DOHH2 (cell line): Measurements from ENCODE around the gene ADCY5.

Experiments used
- H3F3A ChIP-seq: fragments of 200-600 bp; sonication (generic), shearing (Covaris generic); 2 replicates; pipeline ENCODE4 v1.6.0; 2016; ENCODE audit warnings: antibody characterized with exemption, mild to moderate bottlenecking; ENCODE audit not compliant: control insufficient read depth, insufficient read depth
- H3K27ac ChIP-seq: fragments of 200-600 bp; sonication (generic); 2 replicates; pipeline ENCODE4 v1.5.1; 2014; ENCODE audit warnings: low read depth, mild to moderate bottlenecking, low read length, moderate library complexity
- H3K27me3 ChIP-seq: fragments of 200-600 bp; sonication (generic); 2 replicates; pipeline ENCODE4 v1.6.1; 2014; ENCODE audit warnings: mild to moderate bottlenecking, low read length, mixed read lengths; ENCODE audit not compliant: control insufficient read depth
- H3K36me3 ChIP-seq: fragments of 200-600 bp; sonication (generic); 2 replicates; pipeline ENCODE4 v1.6.1; 2014; ENCODE audit warnings: mild to moderate bottlenecking, low read length, moderate library complexity, mixed read lengths; ENCODE audit not compliant: control insufficient read depth
- H3K4me1 ChIP-seq: fragments of 200-600 bp; sonication (generic); 2 replicates; pipeline ENCODE4 v1.6.1; 2014; ENCODE audit warnings: mild to moderate bottlenecking, low read length, mixed read lengths; ENCODE audit not compliant: control insufficient read depth
- H3K4me2 ChIP-seq: fragments of 200-600 bp; sonication (generic); 2 replicates; pipeline ENCODE4 v1.6.0; 2014; ENCODE audit warnings: mild to moderate bottlenecking, low read length, moderate library complexity
- H3K4me3 ChIP-seq: fragments of 200-600 bp; sonication (generic); 2 replicates; pipeline ENCODE4 v1.5.1; 2014; ENCODE audit warnings: mild to moderate bottlenecking, low read length, mixed read lengths
- H3K79me2 ChIP-seq: fragments of 200-600 bp; sonication (generic); 2 replicates; pipeline ENCODE4 v1.6.1; 2014; ENCODE audit warnings: mild to moderate bottlenecking, low read length, mixed read lengths; ENCODE audit not compliant: control insufficient read depth
- H3K9me2 ChIP-seq: fragments of 200-600 bp; sonication (generic); replicated peaks from 2 replicates; pipeline ENCODE4 v1.6.1; 2014; ENCODE audit warnings: mild to moderate bottlenecking, low read length, mixed read lengths; ENCODE audit not compliant: control insufficient read depth
- H3K9me3 ChIP-seq: fragments of 200-600 bp; sonication (generic); 2 replicates; pipeline ENCODE4 v1.6.1; 2014; ENCODE audit warnings: antibody characterized with exemption, low read length, mixed read lengths; ENCODE audit not compliant: control insufficient read depth, insufficient read depth
- H4K20me1 ChIP-seq: fragments of 200-600 bp; sonication (generic); 2 replicates; pipeline ENCODE4 v1.6.0; 2014; ENCODE audit warnings: low read depth, mild to moderate bottlenecking, antibody characterized with exemption, low read length, moderate library complexity; ENCODE audit not compliant: control insufficient read depth, insufficient read depth
- EZH2phosphoT487 ChIP-seq: fragments of 200-600 bp; sonication (generic); IDR thresholded peaks from 2 replicates; pipeline ENCODE4 v1.6.1; 2017; ENCODE audit warnings: borderline replicate concordance, mild to moderate bottlenecking, antibody characterized with exemption, low read length, moderate library complexity, mixed read lengths
- TF ChIP-seq, protein P1 (sequence below): fragments of 200-600 bp; sonication (generic); IDR thresholded peaks from one replicate; pipeline ENCODE4 v1.5.1; 2014; ENCODE audit warnings: antibody characterized with exemption, mild to moderate bottlenecking, low read depth, low read length; ENCODE audit not compliant: poor library complexity, severe bottlenecking

The ADCY5 gene

DNA sequence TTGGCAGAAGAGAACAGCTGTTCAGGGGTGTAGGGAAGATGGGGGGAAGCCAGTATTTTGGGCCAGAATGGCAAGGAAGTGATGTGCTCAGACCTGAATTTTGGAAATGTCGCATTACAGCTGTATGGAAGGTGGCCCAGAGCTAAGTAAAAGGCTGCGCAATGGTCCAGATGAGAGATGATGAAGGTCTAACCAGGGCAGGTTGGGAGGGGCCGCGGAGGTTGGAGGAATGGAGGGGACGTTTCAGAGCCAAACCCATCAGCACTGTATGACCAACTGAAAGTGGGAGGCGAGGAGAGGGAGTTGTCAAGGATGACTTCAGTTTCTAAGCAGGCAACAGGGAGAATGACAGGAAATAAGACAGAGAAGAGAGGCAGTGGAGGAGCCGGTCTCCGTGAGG is 60.8 kb downstream of the ADCY5 start:
- Histone ChIP-seq H3K4me1 (no peaks in the 10 kb centered on the region), H3K4me2 (no peak overlapping the region), H3K27ac (no peak overlapping the region), H3F3A (no peaks in the 10 kb centered on the region), H3K9me3 (no peaks in the 10 kb centered on the region), H3K9me2 (no peaks in the 10 kb centered on the region), H3K79me2 (no peaks in the 10 kb centered on the region), H4K20me1 (no peaks in the 10 kb centered on the region), H3K36me3 (no peaks in the 10 kb centered on the region), H3K27me3 (peaks cover 12% of the 10 kb centered on the region; the same call in 1 of the 2 replicates), H3K4me3 (no peak overlapping the region)
- TF ChIP-seq, protein P1, sequence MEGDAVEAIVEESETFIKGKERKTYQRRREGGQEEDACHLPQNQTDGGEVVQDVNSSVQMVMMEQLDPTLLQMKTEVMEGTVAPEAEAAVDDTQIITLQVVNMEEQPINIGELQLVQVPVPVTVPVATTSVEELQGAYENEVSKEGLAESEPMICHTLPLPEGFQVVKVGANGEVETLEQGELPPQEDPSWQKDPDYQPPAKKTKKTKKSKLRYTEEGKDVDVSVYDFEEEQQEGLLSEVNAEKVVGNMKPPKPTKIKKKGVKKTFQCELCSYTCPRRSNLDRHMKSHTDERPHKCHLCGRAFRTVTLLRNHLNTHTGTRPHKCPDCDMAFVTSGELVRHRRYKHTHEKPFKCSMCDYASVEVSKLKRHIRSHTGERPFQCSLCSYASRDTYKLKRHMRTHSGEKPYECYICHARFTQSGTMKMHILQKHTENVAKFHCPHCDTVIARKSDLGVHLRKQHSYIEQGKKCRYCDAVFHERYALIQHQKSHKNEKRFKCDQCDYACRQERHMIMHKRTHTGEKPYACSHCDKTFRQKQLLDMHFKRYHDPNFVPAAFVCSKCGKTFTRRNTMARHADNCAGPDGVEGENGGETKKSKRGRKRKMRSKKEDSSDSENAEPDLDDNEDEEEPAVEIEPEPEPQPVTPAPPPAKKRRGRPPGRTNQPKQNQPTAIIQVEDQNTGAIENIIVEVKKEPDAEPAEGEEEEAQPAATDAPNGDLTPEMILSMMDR, result no peak
- TF ChIP-seq EZH2phosphoT487, result no peak

DNA sequence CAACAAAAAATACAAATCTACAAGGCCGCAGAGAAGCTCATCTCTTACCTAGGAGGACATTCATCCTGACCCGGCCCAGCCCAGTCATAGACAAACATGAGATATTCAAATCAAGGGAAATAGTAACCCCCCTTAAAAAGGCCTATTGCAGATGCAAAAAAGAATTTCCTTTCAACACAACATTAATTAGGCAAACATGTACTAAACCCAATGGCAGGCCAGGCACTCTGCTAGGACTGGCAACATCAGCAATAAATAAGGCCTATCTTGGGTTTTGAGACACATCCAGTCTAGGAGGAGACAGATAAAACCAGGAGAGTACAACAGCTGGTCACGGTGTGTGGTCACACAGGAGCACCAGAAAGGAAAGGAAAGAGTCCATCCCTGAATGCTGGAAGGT is 61.4 kb downstream of the ADCY5 start:
- Histone ChIP-seq H3K27me3 (peaks cover 12% of the 10 kb centered on the region; the same call in 1 of the 2 replicates), H3F3A (no peaks in the 10 kb centered on the region), H3K4me2 (no peak overlapping the region), H3K9me3 (no peaks in the 10 kb centered on the region), H3K4me1 (no peaks in the 10 kb centered on the region), H3K79me2 (no peaks in the 10 kb centered on the region), H3K27ac (no peak overlapping the region), H3K9me2 (no peaks in the 10 kb centered on the region), H3K36me3 (no peaks in the 10 kb centered on the region), H3K4me3 (no peak overlapping the region), H4K20me1 (no peaks in the 10 kb centered on the region)
- TF ChIP-seq, protein P1, result no peak
- no peak for TF ChIP-seq EZH2phosphoT487

DNA sequence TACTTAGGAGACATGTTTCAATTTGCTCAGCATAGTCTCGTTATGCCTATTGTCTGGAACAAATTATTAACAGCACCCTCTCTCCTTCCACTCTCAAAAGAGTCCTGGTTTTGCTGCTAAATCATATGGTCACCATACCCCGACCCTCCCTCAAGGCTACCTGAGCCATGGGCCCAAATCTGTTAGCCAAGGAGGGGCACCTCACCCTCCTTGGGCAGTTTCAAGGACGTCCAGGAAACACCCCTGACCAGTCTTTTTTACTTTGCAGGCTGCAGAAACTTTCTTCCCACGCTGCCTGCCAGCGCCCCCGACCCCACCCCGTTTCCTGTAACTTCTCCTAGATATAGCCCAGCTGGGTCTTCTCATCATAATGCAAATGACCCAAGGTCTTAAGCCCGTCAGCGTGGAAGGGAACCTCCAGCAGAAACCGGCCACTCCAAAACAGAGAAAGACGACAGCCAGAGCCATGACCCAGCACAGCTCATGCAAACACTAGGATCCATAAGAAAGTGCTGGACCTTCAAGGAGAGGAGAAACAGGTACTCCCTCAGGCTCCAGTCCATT is 62.3 kb downstream of the ADCY5 start:
- Histone ChIP-seq H3K36me3 (no peaks in the 10 kb centered on the region), H3K79me2 (no peaks in the 10 kb centered on the region), H3K9me3 (no peaks in the 10 kb centered on the region), H4K20me1 (no peaks in the 10 kb centered on the region), H3K4me2 (no peak overlapping the region), H3K4me1 (no peaks in the 10 kb centered on the region), H3K9me2 (no peaks in the 10 kb centered on the region), H3K27ac (no peak overlapping the region), H3K4me3 (no peak overlapping the region), H3K27me3 (peaks cover 12% of the 10 kb centered on the region; the same call in 1 of the 2 replicates), H3F3A (no peaks in the 10 kb centered on the region)
- TF ChIP-seq, protein P1, result no peak
- no peak for TF ChIP-seq EZH2phosphoT487

DNA sequence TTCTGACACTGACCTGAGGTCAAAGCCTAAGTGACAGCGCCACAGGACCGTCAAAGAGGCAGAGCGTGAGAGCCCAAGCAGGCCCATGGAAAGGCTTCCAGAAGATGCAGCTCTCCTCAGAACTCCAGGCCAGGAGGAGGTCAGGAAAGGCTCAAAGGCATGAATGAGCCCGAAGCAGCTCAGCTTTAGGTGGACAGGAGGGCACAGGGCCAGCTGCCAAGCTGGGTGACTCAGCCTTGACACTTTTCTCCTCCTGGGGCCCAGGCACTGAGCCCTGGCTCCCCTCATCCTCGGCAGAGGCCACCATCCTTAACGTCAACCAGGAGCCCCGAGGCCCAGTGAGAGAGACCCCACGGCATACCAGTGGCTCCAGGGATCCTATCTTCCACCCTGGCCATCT is 62.9 kb downstream of the ADCY5 start:
- no peaks in the 10 kb centered on the region for H4K20me1 ChIP-seq
- no peak overlapping the region for H3K27ac ChIP-seq
- TF ChIP-seq, protein P1, result no peak
- TF ChIP-seq EZH2phosphoT487, result no peak
- no peaks in the 10 kb centered on the region for H3F3A ChIP-seq
- H3K4me2 ChIP-seq, result no peak overlapping the region
- H3K79me2 ChIP-seq, result no peaks in the 10 kb centered on the region
- no peaks in the 10 kb centered on the region for H3K36me3 ChIP-seq
- H3K9me2 ChIP-seq, result no peaks in the 10 kb centered on the region
- H3K4me1 ChIP-seq, result no peaks in the 10 kb centered on the region
- H3K9me3 ChIP-seq, result no peaks in the 10 kb centered on the region
- no peak overlapping the region for H3K4me3 ChIP-seq
- peaks cover 12% of the 10 kb centered on the region; the same call in 1 of the 2 replicates for H3K27me3 ChIP-seq
